WTC11 (cell line): ENCODE measurements around the gene PSMD13. TPM values are rescaled to one million over a fixed set of nuclear protein-coding genes. Genes with fewer than 3 reads are reported as not detected.

Source experiments
- ATAC-seq: fragments of 200-7000 bp; cut with Tn5 transposase; 2 replicates; pipeline ENCODE4 v1.10.0; 2021; ENCODE audit warnings: mild to moderate bottlenecking, moderate library complexity
- CTCF ChIA-PET: fragments of 300-600 bp; sonication (Branson Sonifier 250); formaldehyde crosslinking; loops from one replicate; lab custom pipeline; 2021; ENCODE audit warnings: antibody characterized with exemption; lab: Charles Lee
- POLR2A ChIA-PET: fragments of 350-600 bp; sonication (Branson Sonifier 250); formaldehyde crosslinking; loops from one replicate; lab custom pipeline; 2021; ENCODE audit warnings: antibody characterized with exemption; lab: Charles Lee
- DNase-seq: peaks from one replicate; pipeline ENCODE4 v3.0.0; 2021; ENCODE audit warnings: low spot score
- H3K27ac Mint-ChIP-seq: 2 replicates; pipeline ENCODE4 v1.8.0; 2021; ENCODE audit warnings: mixed read lengths
- H3K27me3 Mint-ChIP-seq: 2 replicates; pipeline ENCODE4 v1.8.0; 2021; ENCODE audit warnings: low read depth, mild to moderate bottlenecking, moderate library complexity, mixed read lengths
- H3K36me3 Mint-ChIP-seq: 2 replicates; pipeline ENCODE4 v1.8.0; 2021; ENCODE audit warnings: mixed read lengths
- H3K4me1 Mint-ChIP-seq: 2 replicates; pipeline ENCODE4 v1.8.0; 2022; ENCODE audit warnings: mixed read lengths
- H3K4me3 Mint-ChIP-seq: 2 replicates; pipeline ENCODE4 v1.8.0; 2021; ENCODE audit warnings: mild to moderate bottlenecking, moderate library complexity, mixed read lengths
- H3K9me3 Mint-ChIP-seq: 2 replicates; pipeline ENCODE4 v1.8.0; 2021; ENCODE audit warnings: mixed read lengths
- ATF1 ChIP-seq: sonication (generic); formaldehyde crosslinking; IDR thresholded peaks from 2 replicates; pipeline ENCODE4 v1.8.1; 2023; ENCODE audit warnings: mild to moderate bottlenecking, moderate library complexity, missing genetic modification reagents
- ATF6 ChIP-seq: sonication (generic); formaldehyde crosslinking; IDR thresholded peaks from 2 replicates; pipeline ENCODE4 v1.8.1; 2023; ENCODE audit warnings: mild to moderate bottlenecking, missing genetic modification reagents
- CREM ChIP-seq: sonication (generic); formaldehyde crosslinking; IDR thresholded peaks from 2 replicates; pipeline ENCODE4 v1.8.1; 2022; ENCODE audit warnings: mild to moderate bottlenecking, missing genetic modification reagents, moderate library complexity
- E2F4 ChIP-seq: sonication (generic); formaldehyde crosslinking; IDR thresholded peaks from 2 replicates; pipeline ENCODE4 v1.8.1; 2022; ENCODE audit warnings: low read depth, mild to moderate bottlenecking, moderate library complexity, missing genetic modification reagents, borderline replicate concordance
- ESRRA ChIP-seq: sonication (generic); formaldehyde crosslinking; IDR thresholded peaks from 2 replicates; pipeline ENCODE4 v1.8.1; 2022; ENCODE audit warnings: mild to moderate bottlenecking, missing genetic modification reagents, borderline replicate concordance
- ETV6 ChIP-seq: sonication (generic); formaldehyde crosslinking; IDR thresholded peaks from 2 replicates; pipeline ENCODE4 v1.8.1; 2022; ENCODE audit warnings: mild to moderate bottlenecking, missing genetic modification reagents
- FOXP1 ChIP-seq: sonication (generic); formaldehyde crosslinking; IDR thresholded peaks from 2 replicates; pipeline ENCODE4 v1.8.0; 2022; ENCODE audit warnings: missing genetic modification reagents, mild to moderate bottlenecking, moderate library complexity, borderline replicate concordance
- HMGXB4 ChIP-seq: sonication (generic); formaldehyde crosslinking; IDR thresholded peaks from 2 replicates; pipeline ENCODE4 v1.8.1; 2023; ENCODE audit warnings: mild to moderate bottlenecking, moderate library complexity, missing genetic modification reagents
- IRF2 ChIP-seq: sonication (generic); formaldehyde crosslinking; IDR thresholded peaks from 2 replicates; pipeline ENCODE4 v1.8.0; 2022; ENCODE audit warnings: low read depth, missing genetic modification reagents, borderline replicate concordance
- JAZF1 ChIP-seq: fragments of 250-450 bp; sonication (Bioruptor Pico); IDR thresholded peaks from 2 replicates; pipeline ENCODE4 v1.9.0; 2021; ENCODE audit warnings: moderate library complexity, mild to moderate bottlenecking, inconsistent platforms
- NR1H2 ChIP-seq: sonication (generic); formaldehyde crosslinking; IDR thresholded peaks from 2 replicates; pipeline ENCODE4 v1.9.0; 2021; ENCODE audit warnings: mild to moderate bottlenecking, moderate library complexity, missing genetic modification reagents
- RELA ChIP-seq: sonication (generic); formaldehyde crosslinking; IDR thresholded peaks from 2 replicates; pipeline ENCODE4 v1.8.1; 2022; ENCODE audit warnings: missing genetic modification reagents, mild to moderate bottlenecking, borderline replicate concordance
- SMAD3 ChIP-seq: sonication (generic); formaldehyde crosslinking; IDR thresholded peaks from 2 replicates; pipeline ENCODE4 v1.8.0; 2022; ENCODE audit warnings: missing genetic modification reagents, mild to moderate bottlenecking, borderline replicate concordance
- SMAD4 ChIP-seq: sonication (generic); formaldehyde crosslinking; IDR thresholded peaks from 2 replicates; pipeline ENCODE4 v1.8.0; 2022; ENCODE audit warnings: mild to moderate bottlenecking, missing genetic modification reagents
- SOX15 ChIP-seq: fragments of 250-450 bp; sonication (Bioruptor Pico); IDR thresholded peaks from 2 replicates; pipeline ENCODE4 v1.9.0; 2021; ENCODE audit warnings: mild to moderate bottlenecking
- SP1 ChIP-seq: sonication (generic); formaldehyde crosslinking; conservative IDR thresholded peaks from 2 replicates; pipeline ENCODE4 v1.8.1; 2022; ENCODE audit warnings: missing genetic modification reagents
- ZNF121 ChIP-seq: sonication (generic); formaldehyde crosslinking; IDR thresholded peaks from 2 replicates; pipeline ENCODE4 v1.8.0; 2023; ENCODE audit warnings: missing genetic modification reagents
- ZNF138 ChIP-seq: sonication (generic); formaldehyde crosslinking; conservative IDR thresholded peaks from 2 replicates; pipeline ENCODE4 v1.8.1; 2022; ENCODE audit warnings: mild to moderate bottlenecking, moderate library complexity, missing genetic modification reagents
- ZNF219 ChIP-seq: sonication (generic); formaldehyde crosslinking; IDR thresholded peaks from 2 replicates; pipeline ENCODE4 v1.8.0; 2023; ENCODE audit warnings: missing genetic modification reagents, mild to moderate bottlenecking, borderline replicate concordance
- ZNF263 ChIP-seq: sonication (generic); formaldehyde crosslinking; IDR thresholded peaks from 2 replicates; pipeline ENCODE4 v1.8.1; 2022; ENCODE audit warnings: low read depth, mild to moderate bottlenecking, moderate library complexity, missing genetic modification reagents
- ZNF416 ChIP-seq: fragments of 250-450 bp; sonication (Bioruptor Pico); IDR thresholded peaks from 2 replicates; pipeline ENCODE4 v1.9.0; 2021; ENCODE audit warnings: mild to moderate bottlenecking, inconsistent platforms
- total RNA-seq: library from RNA; stranded (reverse); gene quantifications from 3 replicates; pipeline ENCODE4 v1.2.3, GENCODE V29; 2021
- TF ChIP-seq, protein P1 (sequence below): sonication (generic); formaldehyde crosslinking; IDR thresholded peaks from 2 replicates; pipeline ENCODE4 v1.8.1; 2022; ENCODE audit warnings: mild to moderate bottlenecking, missing genetic modification reagents, moderate library complexity, borderline replicate concordance
- TF ChIP-seq, protein P2 (sequence below): fragments of 250-450 bp; sonication (Bioruptor Pico); IDR thresholded peaks from 2 replicates; pipeline ENCODE4 v1.8.0; 2021; ENCODE audit warnings: mild to moderate bottlenecking
- TF ChIP-seq, protein P3 (sequence below): sonication (generic); formaldehyde crosslinking; IDR thresholded peaks from 2 replicates; pipeline ENCODE4 v1.8.0; 2022; ENCODE audit warnings: mild to moderate bottlenecking, missing genetic modification reagents

The PSMD13 gene
- total RNA-seq, 1 experiment from 2014 or later: 148 TPM

DNA sequence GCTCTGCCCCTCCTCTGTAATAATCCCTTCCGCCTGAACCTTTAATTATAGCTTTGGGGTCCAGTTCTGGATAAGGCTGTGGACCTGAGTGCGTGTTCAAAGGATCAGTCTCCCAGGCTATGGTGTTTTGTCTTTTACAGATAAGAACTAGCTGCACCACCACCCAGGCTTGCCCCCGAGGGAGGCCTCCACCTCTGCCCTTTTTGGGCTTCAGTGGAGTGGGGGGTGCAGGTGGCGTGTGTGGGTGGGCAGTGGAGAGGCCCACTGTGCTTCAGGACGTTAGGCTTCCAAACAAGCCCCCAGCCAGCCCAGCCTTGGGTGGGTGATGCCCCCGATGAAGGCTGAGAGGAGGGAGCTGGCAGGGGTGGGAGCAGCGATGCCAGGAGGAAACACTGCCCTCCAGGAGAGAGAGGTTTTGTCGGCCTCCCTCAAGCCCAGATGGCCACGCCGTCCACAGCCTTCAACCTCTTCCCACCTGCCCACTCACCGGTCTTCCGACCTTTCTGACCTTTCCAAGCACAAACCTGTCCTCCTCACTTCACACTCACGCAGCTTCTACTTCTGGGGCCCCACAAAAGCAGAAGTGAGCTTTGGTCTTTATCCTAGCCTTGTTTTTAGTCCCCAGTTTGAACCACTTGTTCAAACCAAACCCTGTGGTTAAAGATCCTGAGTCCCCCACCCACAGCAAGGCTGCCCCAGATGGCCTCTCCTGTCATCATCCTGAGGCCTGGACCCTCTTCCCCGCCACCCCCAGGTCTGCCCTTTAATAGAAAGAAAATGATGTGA lies 20.4 kb downstream of the PSMD13 start:
- TF ChIP-seq SP1 (CRISPR knock-in tag) (no peak), SMAD3 (CRISPR knock-in tag) (no peak), SMAD4 (CRISPR knock-in tag) (no peak), ATF6 (CRISPR knock-in tag) (no peak), ZNF121 (no peak), ETV6 (CRISPR knock-in tag) (no peak), RELA (CRISPR knock-in tag) (no peak), ZNF416 (no peak), ZNF219 (CRISPR knock-in tag) (no peak), HMGXB4 (CRISPR knock-in tag) (no peak)
- TF ChIP-seq, protein P1, sequence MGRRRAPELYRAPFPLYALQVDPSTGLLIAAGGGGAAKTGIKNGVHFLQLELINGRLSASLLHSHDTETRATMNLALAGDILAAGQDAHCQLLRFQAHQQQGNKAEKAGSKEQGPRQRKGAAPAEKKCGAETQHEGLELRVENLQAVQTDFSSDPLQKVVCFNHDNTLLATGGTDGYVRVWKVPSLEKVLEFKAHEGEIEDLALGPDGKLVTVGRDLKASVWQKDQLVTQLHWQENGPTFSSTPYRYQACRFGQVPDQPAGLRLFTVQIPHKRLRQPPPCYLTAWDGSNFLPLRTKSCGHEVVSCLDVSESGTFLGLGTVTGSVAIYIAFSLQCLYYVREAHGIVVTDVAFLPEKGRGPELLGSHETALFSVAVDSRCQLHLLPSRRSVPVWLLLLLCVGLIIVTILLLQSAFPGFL (CRISPR knock-in tag): no peak
- no peak overlapping the region for H3K27ac Mint-ChIP-seq
- ATAC-seq (no peak), DNase-seq (no peak)
- no peak overlapping the region for H3K4me3 Mint-ChIP-seq
- POLR2A ChIA-PET: no interaction called here
- peaks cover 7% of the 10 kb centered on the region; the same call in 1 of the 2 replicates for H3K27me3 Mint-ChIP-seq
- CTCF ChIA-PET: no interaction called here
- H3K36me3 Mint-ChIP-seq: peaks cover 28% of the 10 kb centered on the region
- H3K9me3 Mint-ChIP-seq: peaks cover 19% of the 10 kb centered on the region
- H3K4me1 Mint-ChIP-seq: no peaks in the 10 kb centered on the region

DNA sequence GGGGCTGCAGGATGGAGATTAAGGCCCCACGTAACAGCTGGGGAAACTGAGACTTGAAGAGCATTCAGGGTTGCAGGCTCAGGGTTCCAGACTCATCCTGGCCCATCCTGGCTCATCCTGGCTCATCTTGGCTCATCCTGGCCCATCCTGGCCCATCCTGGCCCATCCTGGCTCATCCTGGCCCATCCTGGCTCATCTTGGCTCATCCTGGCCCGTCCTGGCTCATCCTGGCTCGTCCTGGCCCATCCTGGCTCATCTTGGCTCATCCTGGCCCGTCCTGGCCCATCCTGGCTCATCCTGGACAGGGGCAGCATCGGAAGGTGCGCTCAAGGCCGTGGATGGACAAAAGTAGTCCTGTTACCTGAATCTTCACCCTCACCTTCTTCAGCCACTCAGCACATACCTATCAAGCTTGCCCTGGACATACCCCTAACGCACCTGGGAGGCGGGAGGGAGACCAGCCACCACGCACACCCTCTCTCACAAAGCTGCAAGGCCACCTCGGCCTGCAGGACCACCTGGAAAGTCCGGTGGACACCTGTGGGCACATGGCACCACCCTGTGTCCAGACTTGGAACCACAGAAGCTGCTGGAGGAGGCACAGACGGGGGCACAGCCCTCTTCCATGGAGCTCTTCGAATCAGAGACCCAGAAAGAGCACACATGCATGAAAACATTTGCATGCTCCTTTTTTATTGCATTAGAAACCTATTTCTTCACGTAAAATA lies 21.2 kb downstream of the PSMD13 start:
- peaks cover 7% of the 10 kb centered on the region; the same call in 1 of the 2 replicates for H3K27me3 Mint-ChIP-seq
- POLR2A ChIA-PET: no interaction called here
- TF ChIP-seq ETV6 (CRISPR knock-in tag) (no peak), CREM (CRISPR knock-in tag) (no peak), ZNF263 (CRISPR knock-in tag) (no peak)
- TF ChIP-seq, protein P2, sequence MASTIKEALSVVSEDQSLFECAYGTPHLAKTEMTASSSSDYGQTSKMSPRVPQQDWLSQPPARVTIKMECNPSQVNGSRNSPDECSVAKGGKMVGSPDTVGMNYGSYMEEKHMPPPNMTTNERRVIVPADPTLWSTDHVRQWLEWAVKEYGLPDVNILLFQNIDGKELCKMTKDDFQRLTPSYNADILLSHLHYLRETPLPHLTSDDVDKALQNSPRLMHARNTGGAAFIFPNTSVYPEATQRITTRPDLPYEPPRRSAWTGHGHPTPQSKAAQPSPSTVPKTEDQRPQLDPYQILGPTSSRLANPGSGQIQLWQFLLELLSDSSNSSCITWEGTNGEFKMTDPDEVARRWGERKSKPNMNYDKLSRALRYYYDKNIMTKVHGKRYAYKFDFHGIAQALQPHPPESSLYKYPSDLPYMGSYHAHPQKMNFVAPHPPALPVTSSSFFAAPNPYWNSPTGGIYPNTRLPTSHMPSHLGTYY (CRISPR knock-in tag): no peak
- no peak for ATAC-seq
- H3K36me3 Mint-ChIP-seq: peaks cover 22% of the 10 kb centered on the region
- peaks cover 21% of the 10 kb centered on the region for H3K9me3 Mint-ChIP-seq
- no peak overlapping the region for H3K27ac Mint-ChIP-seq
- DNase-seq: no peak
- CTCF ChIA-PET: interaction anchor here (0.6 to 1.8 kb wide), 2 partner anchors 7 to 51 kb away, joined by 4 to 6 read pairs; partner anchors contain the start of gene BET1L
- no peak overlapping the region for H3K4me3 Mint-ChIP-seq
- no peaks in the 10 kb centered on the region for H3K4me1 Mint-ChIP-seq

DNA sequence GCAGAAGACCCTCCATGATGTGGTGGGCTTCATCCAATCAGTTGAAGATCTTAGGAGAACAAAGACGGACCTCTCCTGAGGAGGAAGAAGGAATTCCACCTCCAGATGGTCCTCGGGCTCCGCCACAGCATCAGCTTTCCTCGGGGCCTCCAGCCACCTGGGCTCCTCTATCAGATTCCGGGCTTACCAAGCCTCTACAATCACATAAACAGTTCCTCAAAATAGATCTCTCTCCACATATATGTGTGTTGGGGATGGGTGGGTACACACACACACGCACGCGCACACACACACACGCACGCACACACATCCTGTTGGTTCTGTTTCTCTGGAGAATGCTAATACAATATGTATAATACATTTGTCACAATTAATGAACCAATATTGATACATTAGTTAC lies 22.6 kb downstream of the PSMD13 start:
- POLR2A ChIA-PET: no interaction called here
- no peak overlapping the region for H3K27ac Mint-ChIP-seq
- H3K4me3 Mint-ChIP-seq: no peak overlapping the region
- peaks cover 11% of the 10 kb centered on the region for H3K36me3 Mint-ChIP-seq
- H3K4me1 Mint-ChIP-seq: no peaks in the 10 kb centered on the region
- peaks cover 21% of the 10 kb centered on the region for H3K9me3 Mint-ChIP-seq
- CTCF ChIA-PET: interaction anchor here (1.8 kb wide), 1 partner anchor 9 kb away, joined by 6 read pairs; no protein-coding TSS in a partner anchor
- peaks cover 7% of the 10 kb centered on the region; the same call in 1 of the 2 replicates for H3K27me3 Mint-ChIP-seq
- ATAC-seq (no peak), DNase-seq (no peak)
- TF ChIP-seq, protein P3, sequence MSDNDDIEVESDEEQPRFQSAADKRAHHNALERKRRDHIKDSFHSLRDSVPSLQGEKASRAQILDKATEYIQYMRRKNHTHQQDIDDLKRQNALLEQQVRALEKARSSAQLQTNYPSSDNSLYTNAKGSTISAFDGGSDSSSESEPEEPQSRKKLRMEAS (CRISPR knock-in tag): no peak
- TF ChIP-seq FOXP1 (CRISPR knock-in tag) (no peak), ESRRA (CRISPR knock-in tag) (no peak), ATF1 (no peak), IRF2 (no peak), E2F4 (CRISPR knock-in tag) (no peak), ZNF138 (CRISPR knock-in tag) (no peak), SOX15 (CRISPR knock-in tag) (no peak), JAZF1 (no peak), ZNF121 (no peak), NR1H2 (CRISPR knock-in tag) (no peak)
